GM21576 (cell line): ENCODE results near the gene HTRA2.
"Not testable (repeated sequence)": the region's sequence is repeated elsewhere in the genome, so short reads cannot be mapped to it uniquely, and the experiment has no call there.

Source experiments
- ATAC-seq: cut with Tn5 transposase; IDR thresholded peaks from one replicate; pipeline ENCODE4 v1.9.1; 2021; ENCODE audit warnings: mild to moderate bottlenecking, moderate library complexity; ENCODE audit not compliant: unreplicated experiment

Gene HTRA2

DNA sequence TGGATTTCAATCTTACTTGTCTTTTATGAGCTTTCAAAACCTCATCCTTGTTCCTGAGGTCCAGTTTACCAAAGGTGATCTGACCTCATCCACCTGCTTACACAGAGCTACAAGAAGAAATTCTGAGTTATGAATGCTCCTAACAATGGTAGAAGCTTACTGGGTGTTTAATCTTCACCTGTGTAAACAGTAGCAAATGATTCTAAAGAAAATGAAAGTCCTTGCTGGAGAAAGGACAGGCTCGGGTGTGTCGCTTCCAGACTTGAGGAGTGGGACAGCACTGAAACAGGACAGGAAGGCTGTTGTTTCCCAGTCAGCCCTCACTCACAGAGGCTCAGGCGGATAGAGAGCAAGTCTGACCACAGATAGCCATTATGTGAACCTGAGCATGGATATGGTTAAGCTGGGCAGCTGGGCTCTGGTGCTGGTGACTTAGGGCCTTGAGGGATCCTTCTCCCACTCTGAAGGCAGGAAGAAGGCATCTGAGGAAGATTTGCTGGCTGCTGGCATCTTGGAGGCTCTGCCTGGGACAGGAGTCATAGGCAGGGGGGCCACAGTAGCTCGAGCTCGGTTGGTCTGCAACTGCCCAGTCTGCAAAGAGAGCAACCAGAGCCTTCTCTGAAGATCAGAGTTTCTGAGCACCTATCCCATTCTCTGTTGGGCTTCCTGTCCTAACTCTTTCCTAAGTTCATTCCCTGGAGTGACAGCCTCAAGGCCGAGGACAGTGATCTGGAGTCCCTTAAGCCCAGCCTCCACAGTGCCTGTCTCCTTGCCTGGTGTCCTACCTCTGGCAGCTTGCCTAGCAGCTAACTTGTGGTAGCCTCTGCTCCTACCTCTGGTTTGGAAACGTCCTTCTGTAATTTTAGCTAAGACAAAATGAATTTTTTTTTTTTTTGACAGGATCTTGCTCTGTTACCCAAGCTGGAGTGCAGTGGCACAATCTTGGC, 28.8 kb downstream of the HTRA2 start:
- ATAC-seq, result no peak

DNA sequence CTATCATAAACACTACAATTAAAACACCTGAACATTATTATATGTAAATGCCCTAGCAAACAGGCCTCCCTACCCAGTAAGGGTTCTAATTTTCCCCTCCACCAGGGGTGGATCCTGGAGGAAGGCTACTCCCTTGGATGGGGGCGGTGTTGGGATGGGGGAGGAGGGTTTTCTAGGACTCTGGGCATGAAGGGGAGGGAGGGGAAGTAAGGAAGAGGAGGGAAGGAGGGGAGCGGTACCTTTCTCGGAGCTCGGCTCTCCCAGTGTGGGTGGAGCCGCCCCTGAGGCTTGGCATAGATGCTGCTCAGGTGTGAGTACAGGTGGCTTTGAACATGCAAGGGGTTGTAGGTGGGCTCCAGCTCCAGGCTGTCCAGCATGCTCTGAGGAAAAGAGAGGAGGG, 30.2 kb downstream of the HTRA2 start:
- no peak for ATAC-seq

DNA sequence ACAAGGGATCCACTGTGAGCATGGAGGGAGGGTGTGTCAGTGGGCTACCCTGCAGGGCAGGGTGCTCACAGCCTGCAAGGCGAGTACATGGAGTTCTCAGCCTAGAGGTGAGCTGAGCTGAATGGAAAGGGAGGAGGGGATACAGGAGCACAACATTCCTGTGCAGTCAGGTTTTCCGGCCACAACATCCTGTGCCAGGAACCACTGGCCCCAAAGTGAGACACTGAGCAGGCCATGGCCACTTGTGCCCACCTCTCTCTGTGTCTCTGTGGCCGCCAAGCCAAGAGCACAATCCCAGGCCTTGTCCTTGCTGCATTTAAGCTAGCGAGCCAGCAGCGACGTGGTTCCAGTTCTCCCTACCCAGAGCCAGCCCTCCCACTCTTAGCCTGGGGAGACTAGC, 30.9 kb downstream of the HTRA2 start:
- ATAC-seq, result no peak

DNA sequence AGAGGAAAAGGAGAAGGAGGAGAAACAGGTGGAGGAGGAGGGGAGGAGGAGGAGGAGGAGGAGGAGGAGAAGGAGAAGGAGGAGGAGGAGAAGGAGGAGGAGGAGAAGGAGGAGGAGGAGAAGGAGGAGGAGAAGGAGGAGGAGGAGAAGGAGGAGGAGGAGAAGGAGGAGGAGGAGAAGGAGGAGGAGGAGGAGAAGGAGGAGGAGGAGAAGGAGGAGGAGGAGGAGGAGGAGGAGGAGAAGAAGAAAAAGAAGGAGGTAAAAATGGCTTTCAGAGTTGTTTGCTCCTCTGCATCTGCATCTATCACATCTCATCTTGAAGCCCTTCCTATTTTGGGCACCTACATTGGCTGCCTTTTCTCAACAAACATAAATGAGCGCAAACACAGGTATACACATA, 31.3 kb downstream of the HTRA2 start:
- ATAC-seq, result not testable (repeated sequence)

DNA sequence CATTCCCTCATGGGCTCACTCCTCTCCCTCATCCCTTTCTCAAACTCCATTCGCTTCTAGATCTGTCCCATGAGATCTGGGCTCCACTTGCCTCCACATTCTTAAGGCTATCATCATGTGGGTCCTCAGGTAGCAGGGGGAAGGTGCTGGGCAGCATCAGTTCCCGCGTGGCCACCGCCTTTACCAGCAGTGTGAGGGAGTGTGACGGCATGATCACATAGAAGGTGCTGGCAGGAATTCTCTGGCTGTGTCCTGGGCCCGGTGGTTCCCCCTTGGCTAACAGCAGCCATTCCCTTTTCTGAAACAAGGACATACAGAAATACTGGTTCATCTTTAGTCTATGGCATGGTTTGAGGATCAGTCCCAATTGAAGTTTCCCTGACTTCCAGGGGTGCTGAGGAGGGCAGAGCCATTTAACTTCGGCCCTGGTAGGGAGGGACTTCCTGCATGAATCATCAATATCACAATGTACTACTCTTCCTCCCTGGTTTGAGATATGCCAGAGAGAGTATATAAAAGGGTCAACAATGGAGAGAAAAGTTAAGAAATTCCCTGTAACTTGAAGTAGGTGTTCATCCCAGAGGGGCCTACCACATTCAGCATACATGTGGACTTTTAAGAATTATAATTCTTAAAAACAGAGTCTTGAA, 32.5 kb downstream of the HTRA2 start:
- no peak for ATAC-seq

DNA sequence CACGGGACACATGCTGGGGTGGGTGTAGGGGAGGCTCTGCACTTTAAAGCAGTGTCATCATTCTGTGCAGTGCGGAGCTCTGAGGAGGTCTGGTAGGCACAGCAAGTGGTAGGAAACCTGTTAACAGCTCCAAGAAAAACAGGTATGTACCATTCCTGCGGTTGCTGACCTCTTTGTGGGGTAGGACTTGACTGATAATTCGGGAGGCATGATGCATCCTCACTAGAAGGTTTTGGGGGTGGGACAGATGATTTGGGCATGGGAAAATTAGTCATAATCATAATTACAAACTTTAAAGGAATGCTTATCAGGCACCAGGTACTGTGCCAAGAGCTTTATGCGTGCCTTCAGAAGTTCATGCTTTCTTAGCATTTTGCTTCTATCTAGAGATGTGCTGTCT, 34.5 kb downstream of the HTRA2 start:
- no peak for ATAC-seq

DNA sequence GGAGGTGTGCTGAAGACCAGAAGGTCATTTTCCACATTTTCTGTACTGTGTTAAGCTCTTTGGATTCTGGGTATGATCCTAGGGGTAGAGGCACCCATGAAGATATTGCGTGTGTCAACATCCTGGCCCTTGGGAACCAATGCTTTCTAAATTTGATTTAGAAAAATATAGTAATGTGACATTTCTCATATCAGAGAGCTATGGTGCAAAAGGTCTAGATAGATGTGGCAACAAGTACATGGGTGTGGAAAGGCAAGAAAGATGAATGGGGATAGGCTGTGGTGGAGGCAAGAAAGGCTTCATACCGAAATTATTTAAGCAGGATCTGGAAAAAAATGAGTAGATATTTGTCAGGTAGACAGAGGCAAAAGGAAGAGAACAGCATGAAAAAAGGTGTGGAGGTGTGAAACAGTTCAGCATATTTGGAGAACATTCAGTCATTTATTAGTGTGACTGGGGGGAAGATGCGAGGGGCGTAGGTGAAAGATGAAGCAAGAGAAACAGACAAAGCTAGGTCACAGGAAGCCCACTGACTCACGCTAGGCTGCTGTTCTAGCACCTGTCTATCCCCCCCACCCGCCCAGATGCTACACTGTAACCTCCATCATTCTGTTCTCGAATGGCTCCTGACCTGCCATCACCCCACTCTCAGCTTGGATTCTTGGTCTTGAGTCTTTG, 36.5 kb downstream of the HTRA2 start:
- no peak for ATAC-seq

DNA sequence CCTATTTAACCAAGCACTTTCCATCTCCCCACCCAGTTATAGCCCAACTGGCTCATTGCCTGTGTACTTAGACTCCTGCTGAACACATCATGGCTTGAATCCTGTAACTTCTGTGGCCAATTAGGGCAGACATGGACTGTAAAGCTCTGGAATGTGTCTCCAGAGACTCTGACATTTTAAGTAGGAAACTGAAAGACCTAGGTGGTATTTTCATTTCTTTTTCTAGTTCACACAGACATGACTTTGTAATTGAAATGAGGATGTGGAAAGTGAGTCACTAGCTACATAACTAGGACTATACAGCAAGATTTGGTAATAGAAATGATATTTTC, 37.0 kb downstream of the HTRA2 start:
- ATAC-seq, result no peak

DNA sequence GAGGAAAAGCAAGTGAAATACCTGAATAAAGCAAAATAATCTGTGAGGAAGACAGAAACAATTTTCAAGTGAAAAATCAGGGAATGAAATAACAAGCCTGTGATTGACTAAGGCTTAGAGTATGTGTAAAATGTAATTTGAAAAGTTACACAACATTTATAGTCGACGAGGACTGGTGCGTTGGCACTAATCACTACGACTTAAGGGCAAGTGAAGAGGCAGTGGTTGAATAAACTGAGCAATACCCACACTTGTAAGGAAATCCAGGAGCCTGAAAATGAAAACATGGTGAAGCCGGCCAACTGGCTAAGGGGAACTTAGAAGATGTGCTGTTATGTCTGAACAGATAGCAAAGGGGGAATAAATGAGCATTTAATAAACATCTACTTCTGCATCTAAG, 38.1 kb downstream of the HTRA2 start:
- no peak for ATAC-seq

DNA sequence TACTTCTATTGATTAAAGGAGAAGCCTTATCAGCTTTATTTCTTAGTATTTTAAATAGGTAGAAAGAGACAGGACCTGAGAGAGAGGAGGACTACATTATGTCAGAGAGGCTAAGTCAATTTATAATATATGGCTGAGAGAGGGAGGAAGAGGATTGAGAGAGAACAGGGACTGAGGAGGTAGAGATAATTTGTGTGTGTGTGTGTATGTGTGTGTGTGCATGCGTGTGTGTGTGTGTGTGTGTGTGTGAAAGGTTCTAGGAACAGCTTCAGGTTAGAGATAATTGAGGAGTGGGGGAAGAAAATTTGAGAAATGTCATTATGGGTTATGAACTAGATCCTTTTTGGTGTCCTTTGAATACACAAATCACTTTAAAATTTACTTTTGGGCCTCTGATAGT, 40.0 kb downstream of the HTRA2 start:
- ATAC-seq, result no peak

DNA sequence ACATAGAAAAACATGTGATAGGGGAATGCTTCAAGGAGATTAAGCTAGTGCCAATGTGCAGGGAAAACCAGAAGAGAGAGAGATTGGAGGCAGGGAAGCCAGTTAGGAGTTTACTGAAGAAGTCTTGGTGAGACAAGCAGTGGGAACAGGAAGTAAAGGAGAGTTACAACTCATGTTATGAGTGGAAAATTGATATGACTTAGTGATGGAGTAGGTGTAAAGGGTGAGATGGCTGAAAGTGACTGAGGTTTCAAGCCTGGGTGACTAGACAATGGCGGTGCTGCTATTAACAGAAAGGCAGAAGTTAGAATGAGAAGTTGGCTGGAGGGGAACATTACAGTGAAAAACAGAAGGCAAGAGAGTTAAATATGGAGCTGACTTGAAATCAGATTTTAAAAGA, 41.3 kb downstream of the HTRA2 start:
- ATAC-seq, result peak; percentile 61

DNA sequence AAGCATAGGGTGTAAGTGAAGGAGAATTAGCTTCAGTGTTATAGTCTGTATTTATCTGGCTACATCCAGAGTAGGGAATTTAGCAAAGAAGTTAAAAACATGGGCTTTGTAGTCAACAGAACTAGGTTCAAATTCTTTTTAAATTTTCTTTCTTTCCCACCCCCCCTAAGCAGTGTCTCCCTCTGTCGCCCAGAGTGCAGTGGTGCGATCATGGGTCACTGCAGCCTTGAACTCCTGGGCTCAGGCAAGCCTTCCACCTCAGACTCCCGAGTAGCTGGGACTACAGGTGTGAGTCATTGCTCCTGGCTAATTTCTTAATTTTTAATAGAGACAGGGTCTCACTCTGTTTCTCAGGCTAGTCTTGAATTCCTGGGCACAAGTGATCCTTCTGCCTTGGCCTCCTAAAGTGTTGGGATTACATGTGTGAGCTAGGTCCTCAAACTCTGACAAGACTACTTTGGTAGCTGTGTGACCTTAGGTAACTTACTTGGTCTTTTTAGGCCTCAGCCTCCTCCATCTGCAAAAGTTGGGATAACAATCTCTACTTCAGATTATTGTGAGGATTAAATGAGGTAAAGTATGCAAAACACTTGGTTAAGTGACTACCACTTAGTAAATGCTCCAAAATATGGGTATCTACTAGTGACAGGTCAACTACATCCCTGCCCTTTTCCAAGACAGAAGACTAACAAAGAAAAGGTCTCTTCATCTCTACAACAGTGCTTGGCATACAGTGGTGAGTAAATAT, 42.6 kb downstream of the HTRA2 start:
- ATAC-seq, result no peak

DNA sequence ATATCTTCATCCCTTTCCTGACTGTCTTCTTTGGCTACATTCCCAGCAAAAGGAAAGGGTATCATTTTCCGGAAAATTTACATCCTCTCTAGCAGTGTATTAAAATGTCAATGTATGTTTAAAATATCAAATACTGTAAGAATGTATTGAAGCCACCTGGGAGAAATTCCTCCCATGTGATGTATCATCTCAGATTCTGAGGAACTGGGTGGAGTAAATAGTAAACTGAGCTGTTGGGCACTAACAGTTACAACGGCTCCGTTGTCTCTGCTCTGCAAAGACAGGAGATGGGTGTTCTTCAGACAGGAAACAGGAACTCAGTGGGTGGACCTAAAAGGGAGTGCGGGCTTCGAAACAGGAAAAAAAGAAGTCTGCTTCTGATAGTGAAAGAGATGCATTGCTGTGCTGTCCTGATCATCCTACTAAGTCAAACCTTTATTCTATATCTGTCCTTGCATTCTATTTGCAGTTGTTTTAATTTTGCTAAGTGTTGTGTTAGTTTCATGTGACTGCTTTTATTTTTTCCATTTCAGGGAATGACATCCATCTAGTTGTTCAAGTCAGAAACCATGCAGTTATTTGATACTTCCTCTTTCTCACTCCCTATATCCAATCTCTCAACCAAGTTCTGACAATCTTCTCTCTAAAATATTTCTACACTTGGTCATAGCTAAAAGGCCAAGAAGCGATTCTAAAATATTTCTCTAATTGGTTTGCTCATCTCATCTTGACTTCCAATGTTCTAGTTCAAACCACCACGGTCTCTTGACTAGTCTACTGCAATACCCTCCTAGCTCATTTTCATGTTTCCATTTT, 44.2 kb downstream of the HTRA2 start:
- ATAC-seq, result peak; percentile 42

DNA sequence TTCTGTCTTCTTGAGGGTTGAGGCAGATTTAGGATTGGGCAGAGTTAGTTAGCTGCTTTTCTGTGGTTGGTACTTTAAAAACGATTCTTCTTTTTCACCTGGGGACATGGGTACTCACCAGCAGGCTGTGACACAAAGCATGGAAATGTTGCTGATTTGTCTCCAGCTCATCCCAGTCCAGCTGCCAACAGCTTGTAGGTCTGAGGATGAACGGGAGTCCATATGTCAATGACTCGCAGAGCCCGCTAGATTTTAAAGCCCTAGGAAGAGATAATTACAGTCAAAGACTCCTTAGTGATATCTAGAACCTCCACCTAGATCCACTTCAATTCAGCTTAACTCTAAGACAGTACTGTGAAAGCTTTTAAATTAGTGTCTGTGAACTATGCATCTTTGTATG, 45.6 kb downstream of the HTRA2 start:
- ATAC-seq, result no peak

DNA sequence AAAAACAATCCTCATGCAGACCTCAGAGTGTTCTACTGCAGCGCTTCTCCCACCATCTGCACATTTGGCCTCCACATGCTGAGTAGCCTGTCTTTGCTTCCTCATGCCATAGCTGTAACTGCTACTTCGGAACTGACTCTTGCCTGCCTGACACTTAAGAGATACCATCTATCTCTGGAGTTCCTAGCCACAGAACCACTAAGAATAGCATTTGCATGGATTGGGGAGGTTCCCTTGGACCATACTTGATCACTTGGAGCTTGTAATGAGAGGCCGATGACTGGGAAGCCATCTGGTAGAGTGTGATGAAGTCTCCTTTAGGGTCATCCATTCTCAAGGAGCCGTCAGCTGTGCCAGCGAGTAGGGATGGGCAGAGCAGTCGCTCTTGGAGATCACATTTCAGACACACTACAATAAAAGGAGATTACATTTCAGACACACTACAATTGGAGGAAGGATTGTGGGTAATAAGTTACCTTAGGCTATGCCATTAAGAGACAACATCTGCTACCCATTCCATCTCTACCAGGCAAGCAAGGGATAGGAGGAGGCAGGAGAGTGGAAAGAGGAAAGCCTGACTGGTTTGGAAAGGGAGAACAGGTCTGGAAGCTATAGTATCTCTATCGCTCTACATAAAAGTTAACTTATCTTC, 46.6 kb downstream of the HTRA2 start:
- no peak for ATAC-seq

DNA sequence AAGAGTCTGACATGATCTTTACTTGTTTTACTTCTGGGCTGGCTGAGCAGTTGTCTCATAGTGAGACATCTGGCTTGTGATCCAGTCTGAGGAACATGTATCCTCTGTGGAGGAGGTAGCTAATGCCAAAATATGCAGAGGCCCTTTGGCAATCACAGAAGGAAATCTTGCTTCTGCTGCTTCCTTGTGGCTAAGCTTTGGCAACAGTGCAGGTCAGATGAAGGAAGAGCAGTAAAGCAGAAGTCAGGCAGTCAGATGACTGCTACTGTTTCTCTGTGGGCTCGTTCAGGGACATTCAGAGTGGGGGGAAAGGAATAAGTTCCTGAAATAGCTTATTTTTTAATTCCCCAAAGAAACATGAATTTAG, 47.1 kb downstream of the HTRA2 start:
- ATAC-seq, result no peak

DNA sequence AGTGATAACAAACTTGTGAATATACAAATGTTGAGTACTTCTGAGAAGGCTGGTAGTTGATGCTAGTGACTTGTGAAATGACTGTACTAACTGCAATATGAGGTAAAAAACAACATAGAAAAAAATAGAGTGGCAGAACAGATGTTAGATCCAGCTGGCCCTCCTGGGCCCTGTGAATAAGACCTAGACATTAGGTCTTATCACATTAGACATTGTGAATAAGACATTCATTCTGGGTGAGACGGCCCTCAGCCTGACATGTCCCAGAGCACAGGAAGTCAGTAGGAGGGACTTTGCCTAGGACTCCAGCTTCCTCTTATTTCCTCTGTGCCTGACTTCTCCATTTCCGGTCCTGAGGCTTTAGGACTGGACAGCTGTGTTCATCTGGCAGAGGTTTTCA, 47.7 kb downstream of the HTRA2 start:
- peak; percentile 41 for ATAC-seq

DNA sequence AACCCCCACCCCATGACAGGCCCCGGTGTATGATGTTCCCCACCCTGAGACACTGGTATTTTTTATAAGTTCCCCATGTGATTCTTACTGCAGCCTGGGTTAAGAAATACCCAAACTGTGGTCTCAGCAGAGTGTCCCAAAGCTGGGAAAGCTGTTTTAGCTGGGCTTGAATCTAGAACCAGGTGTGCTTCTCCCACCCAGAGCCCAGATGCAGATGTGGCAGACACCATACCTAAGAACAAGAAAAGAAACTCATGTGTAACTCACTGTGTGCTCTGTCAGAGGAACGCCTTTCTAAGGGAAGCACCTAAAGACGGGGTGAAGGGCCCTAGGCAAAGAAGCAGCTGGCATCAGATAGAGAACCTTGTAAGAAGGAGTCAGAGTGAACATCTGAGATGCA, 48.7 kb downstream of the HTRA2 start:
- peak; percentile 46 for ATAC-seq

DNA sequence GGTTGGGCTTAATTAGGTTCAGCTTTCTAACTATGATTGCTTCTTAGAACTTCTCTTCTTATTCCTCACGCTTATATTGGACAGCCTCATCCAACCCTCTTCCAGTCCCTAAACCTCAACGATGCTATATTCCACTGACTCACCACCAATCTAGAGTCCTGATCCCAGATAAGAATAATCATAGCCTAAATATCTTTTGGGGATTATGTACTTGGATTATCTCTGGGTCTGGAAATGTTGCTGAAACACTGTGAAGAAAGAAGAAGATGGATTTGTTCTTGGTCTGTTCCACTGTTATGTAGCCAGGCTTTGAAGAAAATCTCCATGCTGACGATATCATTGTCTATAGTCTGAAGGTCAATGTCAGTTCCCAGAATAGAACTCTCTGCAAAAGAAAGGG, 51.7 kb downstream of the HTRA2 start:
- ATAC-seq, result no peak

DNA sequence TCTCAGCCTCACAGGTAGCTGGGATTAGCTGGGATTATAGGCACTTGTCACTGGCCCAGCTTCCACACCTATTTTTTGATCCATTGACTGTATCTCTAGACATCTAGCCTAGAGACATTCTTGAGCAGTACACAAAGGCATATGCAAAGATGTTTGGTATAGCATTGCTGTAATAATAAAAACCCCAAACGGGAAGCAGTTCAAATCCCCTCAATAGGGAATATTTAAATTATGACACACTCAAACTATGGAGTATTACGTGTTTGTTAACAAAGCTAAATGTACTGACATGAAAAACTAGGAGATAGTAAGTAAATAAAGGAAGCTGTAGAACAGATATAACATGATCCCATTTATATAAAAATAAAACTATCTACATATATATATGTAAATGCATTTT, 52.5 kb downstream of the HTRA2 start:
- no peak for ATAC-seq
